Islet of Langerhans (tissue), 1 donor: ENCODE results near the gene PALS1.
A peak's percentile ranks its signal among the peaks of the same experiment; 100 is the strongest.

Experiments used
- FAIRE-seq: peaks from one replicate; lab custom pipeline; 2011; peaks lifted over from hg19 to GRCh38; lab: Jason Lieb, UNC

PALS1 gene

DNA sequence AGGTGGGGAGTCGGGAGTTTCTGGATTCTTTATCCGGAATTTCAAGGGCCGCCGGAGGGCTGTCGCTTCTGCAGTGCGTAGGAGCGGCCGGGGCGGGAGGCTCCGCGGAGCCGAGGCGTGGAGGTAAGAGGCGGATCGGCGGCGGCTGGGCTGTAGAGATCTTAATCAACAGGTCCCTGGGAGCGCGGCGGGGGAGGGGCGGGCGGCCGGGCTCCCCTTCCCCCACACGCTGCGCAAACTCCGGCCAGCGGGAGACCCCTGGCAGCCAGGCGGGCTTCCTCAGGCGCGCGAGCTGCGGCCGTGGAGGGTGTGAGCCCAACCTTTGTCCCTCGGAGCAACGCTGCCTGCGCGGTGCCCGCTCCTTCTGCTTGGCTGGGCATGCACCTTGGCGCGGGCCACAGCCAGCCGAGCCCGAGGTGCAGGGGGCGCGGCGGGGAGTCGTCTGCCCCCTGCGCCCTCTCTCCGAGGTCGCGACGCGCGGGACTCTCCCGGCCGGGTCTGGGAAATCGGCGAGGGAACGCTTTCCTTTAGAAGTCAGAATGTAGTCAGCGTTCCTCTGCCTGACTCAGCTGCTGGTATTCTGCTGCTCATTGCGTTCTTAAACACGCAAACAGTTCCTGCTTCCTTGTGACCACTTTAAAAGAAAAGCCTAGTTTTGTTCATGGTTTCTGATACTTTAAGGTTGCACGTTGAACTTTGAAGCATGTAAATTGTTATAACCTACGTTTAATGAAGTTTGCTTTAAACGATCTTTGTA lies at the start of gene PALS1:
PALS1 (plus strand) TSS at position 25 of the 757 bp plus-strand sequence. CDS start 37,736 bp downstream, outside the sequence.
- peak; percentile 56 for FAIRE-seq

DNA sequence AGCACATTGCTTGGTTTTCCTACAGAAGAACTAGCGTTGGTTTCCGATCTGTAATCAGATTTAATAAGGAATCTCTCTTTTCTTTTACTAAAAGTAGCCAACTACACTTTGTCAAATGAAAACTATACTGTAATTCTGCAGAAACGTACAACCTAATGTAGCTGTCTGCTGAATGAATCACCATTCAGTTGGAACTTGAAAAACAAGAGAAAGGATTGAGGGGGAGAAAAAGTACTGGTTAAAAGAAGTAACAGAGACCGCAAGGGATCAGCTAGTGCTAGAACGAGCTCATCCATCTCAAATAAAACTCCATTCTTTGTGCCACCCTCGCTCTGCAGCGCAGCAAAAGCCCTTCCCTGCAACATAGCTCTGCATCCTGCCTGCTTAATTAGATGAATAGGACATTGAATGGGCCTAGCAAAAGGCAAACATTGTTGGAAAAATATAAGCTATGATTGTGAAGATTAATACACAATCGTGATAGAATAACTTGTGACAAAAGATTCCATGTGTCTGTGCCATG lies 49.4 kb upstream of the PALS1 start:
- FAIRE-seq: no peak

DNA sequence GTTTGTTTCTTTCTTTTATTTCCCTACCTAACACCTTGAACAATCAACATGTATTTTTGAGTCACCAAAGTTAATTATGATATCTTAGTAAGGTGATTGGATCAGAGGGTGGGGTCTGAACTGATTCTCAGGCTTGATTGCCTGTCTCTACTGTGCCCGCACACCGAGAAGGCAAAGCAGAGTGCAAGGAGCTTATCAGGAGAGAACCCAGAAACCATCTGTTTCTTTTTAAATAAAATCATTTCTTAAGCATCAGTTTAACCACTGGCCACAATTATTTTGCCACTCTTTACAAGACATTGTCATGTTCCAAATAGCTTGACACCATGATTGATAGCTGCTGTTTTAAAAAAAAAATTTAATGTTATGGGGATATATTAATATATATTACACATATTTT lies 48.9 kb upstream of the PALS1 start:
- no peak for FAIRE-seq

DNA sequence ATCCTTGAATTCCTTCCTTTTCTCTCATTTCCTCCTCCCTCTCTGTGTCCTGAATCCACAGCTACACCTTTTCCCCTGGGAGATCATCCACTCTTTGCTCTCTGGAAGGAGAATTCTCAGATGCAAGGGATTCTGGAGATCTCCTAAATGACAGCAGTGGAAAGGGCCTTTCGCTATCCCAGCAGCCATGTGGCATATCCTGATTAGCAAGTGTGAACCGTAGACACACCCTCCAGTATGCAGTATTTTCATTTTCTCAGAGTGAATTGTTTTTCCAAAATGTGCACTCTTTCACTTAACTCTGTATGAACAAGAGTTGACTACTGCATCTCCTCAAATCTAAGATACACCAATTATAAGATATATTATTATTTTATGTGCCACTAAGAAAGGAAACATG lies 46.0 kb upstream of the PALS1 start:
- no peak for FAIRE-seq

DNA sequence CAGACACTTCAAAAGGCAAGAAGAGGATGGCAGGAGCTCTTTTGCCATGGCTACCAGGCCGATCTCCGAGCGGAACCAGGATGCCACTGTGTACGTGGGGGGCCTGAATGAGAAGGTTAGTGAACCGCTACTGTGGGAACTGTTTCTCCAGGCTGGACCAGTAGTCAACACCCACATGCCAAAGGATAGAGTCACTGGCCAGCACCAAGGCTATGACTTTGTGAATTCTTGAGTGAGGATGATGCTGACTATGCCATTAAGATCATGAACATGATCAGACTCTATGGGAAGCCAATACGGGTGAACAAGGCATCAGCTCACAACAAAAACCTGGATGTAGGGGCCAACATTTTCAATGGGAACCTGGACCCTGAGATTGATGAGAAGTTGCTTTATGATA lies 42.2 kb upstream of the PALS1 start:
- FAIRE-seq: no peak

DNA sequence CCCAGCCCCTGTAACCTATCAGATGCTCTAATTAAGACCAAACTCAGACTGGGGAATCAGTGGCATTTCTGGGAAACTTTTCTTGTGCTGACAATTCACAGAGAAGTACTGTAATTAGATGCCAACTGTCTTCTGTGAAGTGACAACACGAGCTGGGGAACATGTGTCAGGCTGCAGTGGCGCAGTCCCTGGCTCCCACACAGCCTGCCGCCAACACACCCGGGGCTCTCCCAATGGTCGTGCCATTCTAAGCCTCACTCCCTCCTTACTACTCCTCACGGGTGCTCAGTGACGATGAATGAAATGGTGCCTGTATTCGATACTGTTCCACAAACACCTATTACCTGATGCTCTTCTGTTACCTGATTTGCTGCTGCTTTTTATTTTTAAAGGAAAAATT lies 33.4 kb upstream of the PALS1 start:
- FAIRE-seq: no peak

DNA sequence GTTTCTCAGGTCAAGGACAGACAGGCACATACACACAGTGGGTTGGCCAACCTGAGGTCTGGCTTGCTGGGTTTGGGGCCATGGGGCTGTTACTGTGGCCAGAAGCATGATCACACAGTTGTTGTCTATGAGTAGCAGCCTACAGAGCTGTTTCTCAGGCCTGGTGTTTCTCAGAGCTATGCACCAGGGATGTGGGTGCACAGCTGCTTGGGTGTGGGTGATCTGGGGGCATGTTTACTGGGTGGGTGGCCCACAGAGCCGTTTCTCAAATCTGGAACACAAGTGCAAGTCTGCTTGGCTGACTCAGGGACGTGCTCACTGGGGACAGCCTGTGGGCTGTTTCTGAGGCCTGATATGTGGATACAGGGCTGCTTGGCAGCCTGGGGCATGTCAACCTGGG lies 23.1 kb upstream of the PALS1 start:
- FAIRE-seq: no peak

DNA sequence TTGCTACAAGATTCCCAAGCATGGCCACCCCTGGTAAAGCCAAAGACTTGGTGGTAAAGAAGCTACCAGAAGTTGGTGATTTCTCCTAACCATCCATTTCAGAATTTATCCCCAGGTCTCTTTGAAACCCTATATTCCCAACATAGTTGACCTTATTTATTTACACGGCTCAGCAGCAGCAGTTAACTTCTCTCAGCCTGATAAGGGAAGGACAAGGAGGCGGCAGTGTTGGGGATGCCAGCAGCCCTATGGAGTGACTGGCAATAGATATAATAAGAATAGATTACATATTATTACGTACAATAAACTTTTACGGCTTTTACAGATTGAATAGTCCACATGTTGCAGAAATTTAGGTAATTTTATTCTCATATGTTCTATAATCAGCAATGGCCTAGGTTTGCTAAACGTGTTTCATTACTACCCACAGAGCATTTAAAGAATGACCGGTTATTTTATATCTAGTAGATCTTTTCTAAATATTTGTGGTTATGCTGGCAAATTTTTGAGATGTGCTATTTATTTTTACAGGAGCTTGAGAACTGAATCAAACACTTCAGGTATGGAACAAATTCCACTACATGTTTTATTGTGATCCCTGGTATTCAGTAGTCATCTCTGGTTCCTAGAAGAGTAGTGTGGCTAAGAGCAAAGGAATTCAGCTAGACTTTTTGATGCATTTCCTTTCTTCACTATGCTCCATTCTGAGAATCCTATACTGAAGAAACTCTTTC lies 19.8 kb upstream of the PALS1 start:
- FAIRE-seq: no peak

DNA sequence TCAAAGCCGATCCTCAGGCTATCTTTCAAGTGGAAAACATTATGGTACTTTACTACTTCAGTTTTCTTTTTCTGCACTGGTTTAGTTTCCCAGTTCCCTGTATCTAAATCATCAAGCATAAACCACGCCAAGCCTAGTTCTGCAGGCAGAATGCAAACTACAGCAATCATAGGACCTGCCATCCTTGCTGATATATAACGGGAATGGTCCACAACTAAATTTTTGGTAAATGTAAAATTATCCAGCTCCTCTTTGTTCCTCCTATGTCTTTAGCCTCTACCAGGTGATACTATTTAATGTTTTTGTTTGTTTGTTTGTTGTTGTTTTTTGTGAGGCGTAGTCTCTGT lies 19.3 kb upstream of the PALS1 start:
- no peak for FAIRE-seq

DNA sequence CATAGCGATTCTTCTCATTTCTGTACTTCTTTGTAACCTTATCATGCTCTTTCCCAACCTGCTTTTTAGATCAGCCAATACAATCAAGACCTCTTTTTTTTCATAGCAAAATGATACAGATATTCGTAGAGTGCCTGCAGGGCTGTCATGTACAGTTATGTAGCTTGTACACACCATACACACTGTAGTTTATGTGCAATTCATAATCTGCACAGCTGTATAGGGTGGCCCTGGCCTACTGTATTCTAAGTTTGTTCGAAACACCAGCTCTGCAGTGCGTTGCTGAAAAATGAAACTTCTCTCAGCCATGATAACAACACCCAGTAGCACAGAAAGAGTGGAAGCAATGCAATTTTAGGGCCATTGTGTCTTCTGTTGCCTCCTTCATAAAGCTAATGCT lies 15.7 kb upstream of the PALS1 start:
- no peak for FAIRE-seq

DNA sequence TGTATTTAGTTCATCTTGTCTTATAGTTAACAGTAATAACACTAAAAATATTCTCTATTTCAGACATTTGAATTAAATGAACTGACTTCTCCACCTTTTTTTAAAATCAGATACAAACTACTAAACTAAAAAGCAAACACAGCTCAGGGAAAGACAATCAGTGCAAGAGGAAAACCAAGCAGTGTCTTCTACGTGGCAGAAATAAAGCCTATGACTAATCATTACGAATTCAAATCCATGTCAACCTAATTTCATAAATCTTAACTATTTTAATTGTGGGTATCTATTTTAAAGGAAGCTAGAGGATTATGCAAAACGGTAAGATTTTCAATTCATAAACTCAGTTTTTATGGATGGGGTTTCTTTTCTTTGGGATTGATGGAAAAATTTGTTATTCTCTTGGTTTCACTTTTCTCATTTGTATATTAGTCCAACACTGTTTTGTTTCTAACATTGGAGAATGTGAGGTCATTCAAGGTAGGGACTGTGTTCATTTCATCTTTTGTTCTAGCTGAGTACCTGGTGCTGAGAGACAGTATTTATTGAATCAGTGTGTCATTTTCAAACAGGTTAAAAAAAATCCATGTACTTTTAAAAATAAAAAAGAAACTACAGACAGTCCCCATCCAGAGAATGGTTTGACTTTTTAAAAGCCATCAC lies 12.8 kb upstream of the PALS1 start:
- FAIRE-seq: peak; percentile 86

DNA sequence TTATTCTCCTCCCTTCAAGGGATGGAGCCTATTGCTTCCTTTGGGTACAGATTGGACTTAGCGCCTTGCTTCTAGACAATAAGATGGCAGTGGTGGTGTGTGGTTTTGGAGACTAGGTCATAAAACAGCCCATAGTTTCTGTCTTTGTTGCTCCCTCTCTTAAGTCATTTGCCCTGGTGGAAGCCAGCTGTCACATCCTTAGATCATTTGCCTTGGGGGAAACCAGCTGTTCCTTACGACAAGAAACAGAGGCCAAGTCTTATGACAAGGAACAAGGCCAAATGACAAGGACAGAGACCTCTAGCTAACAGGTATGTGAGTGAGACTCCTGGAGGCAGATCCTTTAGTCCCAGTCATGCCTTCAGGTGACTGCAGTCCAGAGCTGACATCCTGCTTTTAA lies 9.2 kb upstream of the PALS1 start:
- no peak for FAIRE-seq

DNA sequence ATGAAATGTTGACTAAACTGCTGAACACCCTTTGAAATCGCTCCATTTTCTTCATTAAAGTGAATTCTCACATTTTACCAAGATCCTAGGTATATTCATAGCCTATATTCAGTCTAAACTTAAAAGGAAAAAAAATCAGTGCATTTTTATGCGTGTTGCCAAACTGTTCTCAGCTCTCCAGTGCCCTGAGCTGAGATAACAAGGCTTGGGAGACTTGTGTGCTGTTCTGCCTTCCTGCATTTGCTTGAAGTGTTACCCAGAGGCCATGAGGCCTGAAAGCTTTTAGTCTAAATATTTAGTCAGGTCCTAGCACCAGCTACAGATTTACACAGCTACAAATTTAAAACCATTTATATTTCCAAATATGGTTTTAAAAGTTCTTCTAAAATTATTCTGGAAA lies 8.6 kb upstream of the PALS1 start:
- no peak for FAIRE-seq

DNA sequence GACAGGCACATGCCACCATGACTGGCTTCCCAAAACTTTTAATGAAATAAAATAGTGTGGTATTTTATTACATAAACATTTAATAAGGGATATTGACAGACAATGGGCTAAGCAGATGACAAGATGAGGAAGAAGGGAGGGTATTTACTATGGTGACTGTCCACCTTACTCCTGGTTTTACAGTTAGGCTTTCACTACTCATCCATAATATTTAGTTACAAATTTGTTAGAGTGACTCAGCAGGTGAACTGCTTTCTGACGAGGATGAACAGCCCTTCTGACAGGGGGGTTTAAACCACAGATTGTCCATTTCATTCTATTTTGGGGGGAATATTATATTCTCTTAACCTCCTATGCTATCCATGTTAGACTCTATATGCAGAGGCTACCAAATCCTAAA lies 3.6 kb upstream of the PALS1 start:
- no peak for FAIRE-seq

DNA sequence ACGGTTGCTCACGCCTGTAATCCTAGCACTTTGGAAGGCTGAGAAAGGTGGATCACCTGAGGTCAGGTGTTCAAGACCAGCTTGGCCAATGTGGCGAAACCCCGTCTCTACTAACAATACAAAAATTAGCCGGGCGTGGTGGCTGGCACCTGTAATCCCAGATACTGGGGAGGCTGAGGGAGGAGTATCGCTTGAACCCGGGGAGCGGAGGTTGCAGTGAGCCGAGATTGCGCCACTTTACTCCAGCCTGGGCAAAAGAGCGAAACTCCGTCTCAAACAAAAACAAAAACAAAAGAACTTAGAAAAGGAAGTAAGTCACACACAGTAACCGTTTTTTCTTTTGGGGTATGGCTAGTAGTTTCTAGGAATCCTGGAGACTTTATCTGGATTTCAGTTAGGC lies 1.7 kb upstream of the PALS1 start:
- FAIRE-seq: no peak

DNA sequence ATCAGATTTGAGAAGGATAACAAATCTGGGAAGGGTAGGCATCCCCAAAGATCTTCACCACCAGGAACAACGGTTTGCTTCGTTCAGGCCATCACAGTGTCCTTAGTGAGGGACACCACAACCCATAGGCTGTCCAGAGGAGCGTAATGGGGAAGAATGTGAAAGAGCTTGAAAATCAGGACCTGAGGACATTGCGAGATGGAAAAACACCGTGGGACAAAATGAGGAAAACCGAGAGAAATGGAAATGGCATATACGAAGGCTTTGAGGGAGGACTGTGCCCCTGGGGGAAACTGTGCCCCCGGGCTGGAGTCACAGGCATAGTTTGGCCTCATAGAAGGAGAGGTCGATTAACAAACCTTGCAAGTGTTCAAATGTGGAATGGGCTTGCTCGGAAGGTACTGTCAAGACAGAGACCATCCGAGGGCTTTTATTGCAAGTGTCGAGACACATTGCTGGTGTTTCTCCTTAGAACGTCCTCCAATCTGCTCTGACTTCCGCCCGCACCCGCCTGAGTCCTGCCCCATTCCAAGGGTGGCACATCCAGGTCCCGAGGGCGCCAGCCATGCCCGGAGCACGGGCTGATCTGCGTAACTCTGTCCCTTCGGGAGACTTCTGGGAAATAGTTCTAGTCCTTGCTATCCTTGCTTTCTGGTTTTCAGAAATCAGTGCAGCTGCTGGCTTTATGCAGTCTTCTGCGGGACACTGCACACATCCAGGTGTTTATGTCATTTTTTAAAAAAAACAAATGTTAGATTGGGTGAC lies 885 bp upstream of the PALS1 start:
- FAIRE-seq: no peak

DNA sequence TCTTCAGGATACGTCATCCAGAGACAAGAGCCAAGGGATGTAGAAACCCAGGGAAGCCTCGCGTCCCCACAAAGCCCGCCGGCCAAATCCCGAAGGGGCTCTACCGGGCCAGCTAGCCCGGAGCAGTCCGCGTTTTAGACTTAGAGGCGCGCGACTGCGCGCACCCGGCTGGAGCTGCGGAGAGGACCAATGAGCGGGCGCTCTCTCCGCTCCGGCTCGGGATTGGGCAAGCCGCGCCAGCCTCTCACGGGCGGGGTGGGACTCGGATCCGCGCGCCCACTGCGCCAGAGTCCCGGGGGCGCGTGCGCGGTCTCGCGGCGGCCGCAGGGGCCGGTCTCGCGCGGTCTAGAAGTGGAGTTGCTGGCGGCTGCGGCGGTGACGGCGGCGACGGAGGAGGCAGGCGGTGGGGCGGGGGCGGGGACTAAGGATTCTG lies 241 bp upstream of the PALS1 start:
- no peak for FAIRE-seq

DNA sequence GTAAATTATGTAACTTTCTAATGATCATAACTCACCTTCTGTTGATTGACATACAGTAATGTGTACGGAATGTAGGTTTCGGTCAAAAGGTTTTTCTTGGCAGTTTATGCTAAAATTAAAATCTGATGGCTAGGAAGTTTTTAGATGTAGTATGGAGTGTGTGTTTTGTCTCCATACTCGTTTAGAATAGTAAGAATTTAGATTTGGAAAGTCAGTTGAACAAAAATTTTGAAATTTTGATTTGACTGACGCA lies 859 bp downstream of the PALS1 start:
- no peak for FAIRE-seq

DNA sequence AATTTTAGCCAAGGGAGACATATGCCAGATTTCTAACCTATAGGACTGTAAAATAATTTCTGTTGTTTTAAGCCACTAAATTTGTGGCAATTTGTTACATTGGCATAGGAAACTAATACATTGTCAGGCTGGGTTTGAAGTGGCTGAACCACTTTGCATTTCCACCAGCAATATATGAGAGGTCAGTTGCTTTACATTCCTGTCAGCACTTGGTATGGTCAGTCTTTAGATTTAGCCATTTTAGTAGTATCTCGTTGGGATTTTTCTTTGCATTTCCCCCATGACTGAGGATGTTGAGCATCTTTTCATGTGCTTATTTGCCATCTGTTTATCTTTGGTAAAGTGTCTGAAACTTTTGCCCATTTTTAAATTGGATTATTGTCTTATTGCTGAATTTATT lies 3.9 kb downstream of the PALS1 start:
- no peak for FAIRE-seq

DNA sequence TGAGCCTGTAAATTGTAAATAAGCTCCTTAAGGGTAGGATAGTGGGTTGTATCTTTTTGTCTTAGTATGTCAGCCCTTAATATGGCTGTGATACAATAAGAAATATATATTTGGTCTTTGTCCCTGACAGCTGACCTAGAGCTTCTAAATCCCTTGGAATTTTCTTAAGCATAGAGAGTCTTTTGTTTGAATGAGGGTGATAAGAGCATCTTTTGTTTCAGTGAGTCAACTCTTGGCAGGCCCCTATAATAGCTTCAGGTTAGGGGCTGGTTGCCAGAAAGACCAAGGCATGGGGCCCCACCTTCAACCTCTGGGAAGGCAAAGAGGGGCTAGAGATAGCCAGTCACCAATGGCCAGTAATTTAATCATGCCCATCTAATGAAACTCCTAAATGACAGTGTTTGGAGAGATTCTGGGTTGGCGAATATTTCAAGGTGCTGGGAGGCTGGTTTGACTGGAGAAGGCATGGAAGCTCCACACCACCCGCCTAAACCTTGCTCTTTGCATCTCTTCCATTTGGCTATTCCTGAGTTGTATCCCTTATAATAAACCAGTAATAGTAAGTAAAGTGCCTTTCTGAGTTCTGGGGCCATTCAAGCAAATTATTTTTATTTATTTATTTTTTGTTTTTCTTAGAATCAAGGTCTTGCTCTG lies 10.5 kb downstream of the PALS1 start:
- FAIRE-seq: no peak

DNA sequence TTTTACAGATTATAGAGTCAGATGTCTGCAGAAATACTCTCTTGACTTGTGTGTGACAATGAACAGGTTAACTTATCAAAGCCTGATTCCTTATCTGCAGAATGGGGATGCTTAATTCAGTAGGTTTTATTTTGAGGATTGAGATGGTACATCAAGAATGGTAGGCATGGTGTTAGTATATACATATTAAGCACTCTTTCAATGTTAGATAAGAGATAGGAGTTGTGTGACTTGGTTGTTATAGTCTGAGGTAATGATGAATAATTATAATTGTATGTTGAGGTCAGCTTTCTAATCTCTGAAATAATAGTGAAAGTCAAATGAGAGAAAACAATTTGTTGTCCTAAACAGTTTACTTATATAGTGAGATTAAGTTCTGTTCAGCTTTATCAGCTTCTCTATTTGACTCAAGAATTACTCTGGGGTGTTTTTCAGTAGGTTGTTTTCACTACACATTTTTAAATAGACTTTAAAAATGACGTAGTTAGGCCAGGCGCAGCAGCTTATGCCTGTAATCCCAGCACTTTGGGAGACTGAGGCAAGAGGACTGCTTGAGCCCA lies 11.9 kb downstream of the PALS1 start:
- FAIRE-seq: peak; percentile 60

DNA sequence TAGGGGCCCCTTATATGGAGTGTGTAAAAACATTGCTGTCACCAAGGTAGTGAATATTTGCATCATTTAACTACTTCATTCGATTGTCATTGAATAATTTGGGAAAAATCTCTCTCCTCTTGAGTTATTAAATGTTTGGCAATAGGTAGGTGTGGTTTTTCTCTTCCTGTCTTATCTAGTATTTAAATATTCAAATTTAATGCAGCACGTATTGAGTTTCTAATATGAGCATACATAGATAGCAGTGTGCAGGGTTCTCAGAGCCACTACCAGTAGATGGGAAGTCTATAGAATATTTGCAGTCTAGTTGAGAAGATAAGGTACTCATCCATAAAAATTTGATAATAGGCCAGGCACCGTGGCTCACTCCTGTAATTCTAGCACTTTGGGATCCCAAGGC lies 16.7 kb downstream of the PALS1 start:
- no peak for FAIRE-seq
